Peyer's patch (tissue), 4 donors: ENCODE data around the gene VAMP2. TPM values are rescaled to one million over a fixed set of nuclear protein-coding genes. Genes with fewer than 3 reads are reported as not detected.

Source experiments
- DNase-seq, 3 donors: peaks; one replicate each; pipeline ENCODE4 v3.0.0-alpha.2; 2017 to 2019
- H3K27ac ChIP-seq, 4 donors: fragments of 200-600 bp; sonication (generic); one replicate each; pipeline ENCODE4 v1.5.1; 2016 to 2019
- H3K27me3 ChIP-seq, 2 donors: fragments of 200-600 bp; sonication (generic); one replicate each; pipeline ENCODE4 v1.5.1; 2019
- H3K36me3 ChIP-seq, 3 donors: fragments of 200-600 bp; sonication (generic); one replicate each; pipeline ENCODE4 v1.5.1; 2016 to 2019
- H3K4me1 ChIP-seq, 4 donors: fragments of 200-600 bp; sonication (generic); one replicate each; pipeline ENCODE4 v1.5.1; 2016 to 2019
- H3K4me3 ChIP-seq, 4 donors: fragments of 200-600 bp; sonication (generic); 1 replicate in 3 of 4; 2 replicates in 1 of 4; pipeline ENCODE4 v1.5.1; 2016 to 2019; ENCODE audit warnings: mild to moderate bottlenecking in 1 of 4
- H3K9me3 ChIP-seq, 4 donors: fragments of 200-600 bp; sonication (generic); one replicate each; pipeline ENCODE4 v1.5.1; 2016 to 2019; ENCODE audit warnings: mild to moderate bottlenecking in 1 of 4
- POLR2A ChIP-seq, 2 donors: fragments of 450-650 bp; IDR thresholded peaks; one replicate each; pipeline ENCODE4 v1.5.1; 2017; ENCODE audit warnings: antibody characterized with exemption in 2 of 2, mild to moderate bottlenecking in 2 of 2, moderate library complexity in 2 of 2
- total RNA-seq, 4 donors: library from RNA; depleted of rRNA; stranded (reverse); fragments of >200 nt; gene quantifications; one replicate each; pipeline ENCODE4 v1.1.0, GENCODE V29; 2016
- TF ChIP-seq, protein P1 (sequence below), 6 experiments: fragments of 450-650 bp in 4 of 6; fragments of 200-600 bp in 2 of 6; sonication (generic) in 1 of 6; IDR thresholded peaks; one replicate each; pipeline ENCODE4 v1.5.1; 2017 to 2019; ENCODE audit warnings: antibody characterized with exemption in 6 of 6, mild to moderate bottlenecking in 3 of 6, moderate library complexity in 1 of 6

The VAMP2 gene
- total RNA-seq, 4 donors from 2014 or later, result 10.7 to 40.2 (median 32.4) TPM

DNA sequence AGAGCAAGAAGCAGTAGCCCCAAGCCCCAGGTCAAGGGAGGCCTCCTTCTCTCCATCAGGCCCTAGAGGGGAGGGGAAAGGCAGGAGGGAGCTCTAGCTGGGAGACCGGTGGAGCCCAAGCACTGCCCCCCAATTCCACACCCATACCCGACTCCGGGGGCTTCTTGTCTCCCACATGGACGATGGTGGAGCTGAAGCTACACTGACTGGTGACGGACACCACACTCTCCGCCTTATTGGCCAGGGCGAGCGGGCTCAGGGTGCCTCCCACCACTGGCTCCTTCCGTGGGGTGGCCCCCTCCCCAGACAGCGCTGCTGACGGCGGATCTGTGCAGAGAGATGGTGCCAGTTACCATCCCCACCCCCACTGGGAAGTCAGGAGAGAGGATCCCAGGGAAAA is 16.9 kb downstream of the VAMP2 start:
- Histone ChIP-seq H3K36me3 (peaks cover 0 to 100% (median 9%) of the 10 kb centered on the region in 3 donors), H3K27me3 (no peaks in the 10 kb centered on the region), H3K4me3 (no peak overlapping the region), H3K9me3 (no peaks in the 10 kb centered on the region), H3K27ac (no peak overlapping the region), H3K4me1 (peaks cover 0 to 14% (median 9%) of the 10 kb centered on the region in 4 donors)
- no peak for TF ChIP-seq POLR2A (IDR thresholded peaks at IDR 0.05)
- TF ChIP-seq, protein P1, sequence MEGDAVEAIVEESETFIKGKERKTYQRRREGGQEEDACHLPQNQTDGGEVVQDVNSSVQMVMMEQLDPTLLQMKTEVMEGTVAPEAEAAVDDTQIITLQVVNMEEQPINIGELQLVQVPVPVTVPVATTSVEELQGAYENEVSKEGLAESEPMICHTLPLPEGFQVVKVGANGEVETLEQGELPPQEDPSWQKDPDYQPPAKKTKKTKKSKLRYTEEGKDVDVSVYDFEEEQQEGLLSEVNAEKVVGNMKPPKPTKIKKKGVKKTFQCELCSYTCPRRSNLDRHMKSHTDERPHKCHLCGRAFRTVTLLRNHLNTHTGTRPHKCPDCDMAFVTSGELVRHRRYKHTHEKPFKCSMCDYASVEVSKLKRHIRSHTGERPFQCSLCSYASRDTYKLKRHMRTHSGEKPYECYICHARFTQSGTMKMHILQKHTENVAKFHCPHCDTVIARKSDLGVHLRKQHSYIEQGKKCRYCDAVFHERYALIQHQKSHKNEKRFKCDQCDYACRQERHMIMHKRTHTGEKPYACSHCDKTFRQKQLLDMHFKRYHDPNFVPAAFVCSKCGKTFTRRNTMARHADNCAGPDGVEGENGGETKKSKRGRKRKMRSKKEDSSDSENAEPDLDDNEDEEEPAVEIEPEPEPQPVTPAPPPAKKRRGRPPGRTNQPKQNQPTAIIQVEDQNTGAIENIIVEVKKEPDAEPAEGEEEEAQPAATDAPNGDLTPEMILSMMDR (IDR thresholded peaks at IDR 0.05), result no peak
- no peak for DNase-seq

DNA sequence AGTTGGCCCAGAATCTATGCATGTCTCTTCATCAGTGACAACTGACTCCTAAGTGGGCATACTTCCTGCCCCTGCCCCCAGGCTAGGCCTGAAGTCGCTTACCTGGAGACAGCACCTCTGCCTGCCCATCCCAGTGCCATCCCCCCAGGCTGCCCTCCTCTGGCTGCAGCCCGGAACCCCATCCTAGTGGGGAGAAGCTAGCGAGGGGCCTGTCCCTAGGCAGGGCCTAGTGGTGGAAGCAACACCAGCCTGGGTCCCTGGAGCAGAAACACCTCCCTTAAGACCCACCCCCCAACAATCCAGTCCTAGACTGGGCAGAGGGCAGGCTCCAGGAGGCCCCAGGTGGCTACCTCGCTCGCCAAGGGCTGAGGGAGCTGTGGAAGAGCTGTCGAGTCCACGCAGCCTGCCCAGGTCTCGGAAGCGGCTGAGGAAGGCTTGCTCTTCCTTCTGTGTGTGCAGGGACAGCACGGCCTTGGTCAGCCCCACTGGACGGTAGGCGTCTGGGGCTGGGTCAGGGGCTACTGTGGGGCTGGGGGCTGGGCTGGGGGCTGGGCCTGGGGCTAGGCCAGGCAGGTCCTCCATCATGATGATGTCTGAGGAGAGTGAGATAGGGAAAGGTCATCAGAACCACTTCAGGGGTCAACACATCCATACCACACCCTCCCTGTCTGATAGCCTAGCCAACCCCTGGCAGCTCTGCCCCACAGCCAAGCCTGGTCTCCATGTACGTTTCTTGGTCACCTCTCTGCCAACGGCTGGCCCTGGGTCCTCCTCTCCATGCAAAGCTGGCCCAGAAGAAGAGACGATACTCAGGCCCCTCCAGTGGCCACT is 18.1 kb downstream of the VAMP2 start:
- Histone ChIP-seq H3K4me3 (no peak overlapping the region), H3K36me3 (peaks cover 0 to 100% (median 9%) of the 10 kb centered on the region in 3 donors), H3K27ac (no peak overlapping the region), H3K9me3 (no peaks in the 10 kb centered on the region), H3K4me1 (peaks cover 0 to 3% (median under 1%) of the 10 kb centered on the region in 4 donors), H3K27me3 (no peaks in the 10 kb centered on the region)
- TF ChIP-seq, protein P1 (IDR thresholded peaks at IDR 0.05), result no peak
- no peak for TF ChIP-seq POLR2A (IDR thresholded peaks at IDR 0.05)
- no peak for DNase-seq

DNA sequence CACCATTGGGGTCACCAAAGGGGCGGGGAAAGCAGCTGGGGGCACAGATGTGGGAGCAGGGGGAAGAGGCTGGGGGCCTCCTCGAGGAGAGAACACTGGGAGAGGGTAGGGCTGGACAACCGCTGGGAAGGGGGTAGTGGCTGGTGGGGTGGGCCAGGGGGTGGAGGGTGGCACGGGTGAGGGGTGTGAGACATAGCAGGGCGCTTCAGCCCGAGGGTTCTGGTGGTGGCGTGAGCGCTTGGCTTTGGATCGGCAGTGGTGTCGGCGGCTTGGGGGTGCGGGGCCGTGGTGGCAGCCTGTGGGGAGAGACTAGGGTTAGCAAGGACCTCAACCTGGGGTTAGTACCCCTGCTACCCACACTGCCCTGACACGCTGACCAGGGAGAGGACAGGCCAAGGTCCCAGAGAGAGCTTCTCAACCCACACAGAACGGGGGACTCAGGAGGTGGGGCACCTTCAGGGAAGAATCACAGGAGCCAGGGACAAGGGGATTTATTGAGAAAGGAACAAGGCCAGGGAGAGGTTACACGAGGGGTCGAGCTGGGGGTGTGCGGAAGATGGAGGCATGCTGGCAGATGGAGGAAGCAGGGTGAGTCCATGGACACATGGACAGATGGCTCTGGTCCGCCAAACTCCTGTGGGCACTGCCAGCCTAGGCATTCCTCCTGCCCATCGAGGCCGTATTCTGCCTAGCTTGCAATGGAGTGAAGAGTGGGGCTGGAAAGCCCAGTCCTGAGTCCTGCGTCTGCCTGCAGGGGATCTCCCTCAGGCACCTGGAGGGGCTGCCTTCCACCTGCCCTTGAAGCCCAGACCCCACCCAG is 19.0 kb downstream of the VAMP2 start:
- Histone ChIP-seq H3K4me3 (no peak overlapping the region), H3K27ac (peak overlapping the region in 1 of 4 donors; percentile 7), H3K4me1 (peaks cover 0 to 10% (median 1%) of the 10 kb centered on the region in 4 donors), H3K9me3 (no peaks in the 10 kb centered on the region), H3K27me3 (no peaks in the 10 kb centered on the region), H3K36me3 (peaks cover 0 to 96% (median 9%) of the 10 kb centered on the region in 3 donors)
- TF ChIP-seq, protein P1 (IDR thresholded peaks at IDR 0.05), result no peak
- no peak for TF ChIP-seq POLR2A (IDR thresholded peaks at IDR 0.05)
- DNase-seq, result peak in 1 of 3 donors; percentile 43

DNA sequence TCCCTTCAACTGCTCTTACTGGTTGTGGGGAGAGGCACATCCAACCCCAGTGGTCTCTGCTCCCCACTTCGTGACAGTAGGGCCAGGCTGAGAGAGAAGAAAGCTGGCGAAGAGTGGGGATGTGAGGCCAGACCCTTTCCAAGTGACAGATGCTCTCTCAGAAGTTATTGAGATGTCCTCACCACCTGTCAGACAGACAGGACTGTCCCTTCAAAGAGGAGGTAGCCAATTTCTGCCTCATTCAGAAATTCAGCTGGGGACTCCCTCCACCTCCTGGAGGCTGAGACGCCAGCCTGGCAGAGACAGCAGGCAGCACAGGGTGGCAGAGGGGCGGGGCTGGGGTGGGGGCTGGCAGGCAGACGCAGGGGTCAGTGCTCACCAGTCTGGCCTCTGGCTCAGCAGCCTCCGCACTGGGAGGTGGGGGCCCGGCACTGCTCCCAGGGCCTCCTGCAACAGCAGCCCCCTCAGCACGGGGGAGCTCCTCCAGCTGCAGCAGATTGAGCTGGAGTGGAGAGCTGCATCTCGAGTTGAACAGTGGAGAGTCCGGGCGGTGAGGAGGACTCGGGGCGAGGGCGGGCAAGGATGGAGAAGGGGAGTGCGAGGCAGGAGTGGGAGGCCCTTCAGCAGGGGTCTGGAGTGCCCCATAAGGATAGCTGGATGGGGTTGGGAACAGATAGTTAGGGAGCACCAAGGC is 19.7 kb downstream of the VAMP2 start:
- Histone ChIP-seq H3K4me1 (peaks cover 0 to 16% (median 1%) of the 10 kb centered on the region in 4 donors), H3K4me3 (no peak overlapping the region), H3K27ac (peak overlapping the region in 2 of 4 donors; percentile 5 to 7), H3K27me3 (no peaks in the 10 kb centered on the region), H3K9me3 (no peaks in the 10 kb centered on the region), H3K36me3 (peaks cover 0 to 88% (median 2%) of the 10 kb centered on the region in 3 donors)
- no peak for TF ChIP-seq POLR2A (IDR thresholded peaks at IDR 0.05)
- TF ChIP-seq, protein P1 (IDR thresholded peaks at IDR 0.05), result no peak
- DNase-seq, result peak in 1 of 3 donors; percentile 44
